Stimulated activated CD8-positive, alpha-beta memory T cell treated with anti-CD3 and anti-CD28 coated beads, Interleukin-4, amount 100 ng/mL, for 4 hours (primary cell): Measurements from ENCODE around the gene RNF115.
"Not testable (repeated sequence)": the region's sequence is repeated elsewhere in the genome, so short reads cannot be mapped to it uniquely, and the experiment has no call there.

Source experiments
- DNase-seq, 2 donors: peaks; one replicate each; pipeline ENCODE4 v3.0.0-alpha.2; 2020; ENCODE audit warnings: low read depth in 2 of 2, low spot score in 1 of 2

RNF115 gene

DNA sequence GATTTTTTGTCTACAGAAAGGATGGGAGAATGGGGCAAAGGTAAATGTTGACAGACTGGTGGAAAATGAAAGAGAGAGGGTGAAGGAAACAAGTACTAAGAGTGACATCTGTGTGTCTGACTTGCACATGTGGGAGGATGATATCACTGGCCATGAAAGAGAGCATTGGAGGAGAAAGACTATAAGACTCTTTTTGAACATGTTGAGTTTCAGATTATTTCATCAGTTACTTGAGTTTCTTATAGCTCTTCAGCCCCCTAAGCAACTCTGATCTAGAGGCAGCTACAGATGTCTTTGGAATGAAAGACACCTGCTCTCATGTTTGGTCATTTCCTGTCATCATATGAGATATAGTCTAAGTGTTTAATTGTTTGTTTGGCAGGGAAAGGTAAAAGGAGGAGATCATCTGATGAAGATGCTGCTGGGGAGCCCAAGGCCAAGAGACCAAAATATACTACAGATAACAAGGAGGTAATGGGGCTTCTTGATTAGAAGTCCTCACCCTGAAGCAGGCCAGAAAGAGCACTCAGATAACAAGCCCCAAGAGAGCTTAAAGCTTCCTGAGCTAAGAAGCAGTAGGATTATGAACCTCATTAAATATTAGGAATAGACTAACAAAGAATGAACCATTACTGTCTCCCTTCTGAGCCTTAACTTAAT, 4.6 kb upstream of the RNF115 start:
- DNase-seq = no peak

- no peak for DNase-seq
These were observed 4.1 kb upstream of the RNF115 start for GRCh38 chr1:145827966-145828365.

GRCh38 chr1:145826030-145826429, 2.1 kb upstream of the RNF115 start:
- DNase-seq = no peak

GRCh38 chr1:145824499-145824842, 576 bp upstream of the RNF115 start:
- no peak for DNase-seq

GRCh38 chr1:145822779-145823331, 1.0 kb downstream of the RNF115 start:
- not testable (repeated sequence) for DNase-seq

GRCh38 chr1:145818095-145818494, 5.8 kb downstream of the RNF115 start:
- not testable (repeated sequence) for DNase-seq

GRCh38 chr1:145812977-145813810, 10.7 kb downstream of the RNF115 start:
- not testable (repeated sequence) for DNase-seq

GRCh38 chr1:145806844-145807243, 17.1 kb downstream of the RNF115 start:
- DNase-seq = no peak

GRCh38 chr1:145806408-145806807, 17.5 kb downstream of the RNF115 start:
- no peak for DNase-seq

- no peak for DNase-seq
These were observed 18.8 kb downstream of the RNF115 start for GRCh38 chr1:145805057-145805456.

DNA sequence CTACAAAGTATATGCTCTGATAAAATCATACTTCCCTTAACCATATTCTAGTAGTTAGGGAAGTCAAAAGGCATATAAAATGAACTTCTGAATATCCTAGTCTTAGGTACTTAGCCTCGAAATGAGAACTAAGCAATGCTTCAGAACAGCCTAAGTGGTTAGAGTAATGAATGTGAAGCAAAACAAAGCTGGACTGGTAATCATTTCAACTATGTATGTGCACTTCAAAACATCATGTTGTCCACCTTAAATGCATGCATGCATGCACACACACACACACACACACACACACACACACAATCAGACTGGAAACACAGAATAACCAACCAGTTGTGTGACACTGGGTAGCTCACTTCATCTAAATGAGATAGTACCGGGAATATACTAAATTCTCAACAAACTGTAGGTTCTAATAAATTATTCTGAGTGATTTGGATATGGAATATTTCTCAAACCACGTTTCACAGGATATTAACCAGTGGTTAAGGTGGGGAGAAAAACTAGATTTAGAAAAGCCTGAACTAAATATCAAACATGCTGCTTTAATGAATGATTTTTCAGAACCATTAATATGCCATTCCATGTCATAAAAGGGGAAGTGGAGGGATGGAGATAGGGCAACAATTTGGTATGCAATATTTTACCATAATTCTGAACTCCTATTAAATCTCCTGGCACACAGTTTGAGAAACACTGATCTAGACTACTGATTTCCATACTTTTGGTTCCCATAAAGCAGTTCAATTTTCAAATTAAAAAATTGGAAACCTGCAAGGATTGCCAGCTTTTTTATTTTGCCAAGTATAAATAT, 19.5 kb downstream of the RNF115 start:
- no peak for DNase-seq

- DNase-seq = no peak
These were observed 24.1 kb downstream of the RNF115 start for GRCh38 chr1:145799806-145800205.

GRCh38 chr1:145796753-145797152, 27.1 kb downstream of the RNF115 start:
- DNase-seq = no peak

GRCh38 chr1:145795257-145795881, 28.5 kb downstream of the RNF115 start:
- DNase-seq = no peak

GRCh38 chr1:145792484-145792883, 31.4 kb downstream of the RNF115 start:
- no peak for DNase-seq

DNA sequence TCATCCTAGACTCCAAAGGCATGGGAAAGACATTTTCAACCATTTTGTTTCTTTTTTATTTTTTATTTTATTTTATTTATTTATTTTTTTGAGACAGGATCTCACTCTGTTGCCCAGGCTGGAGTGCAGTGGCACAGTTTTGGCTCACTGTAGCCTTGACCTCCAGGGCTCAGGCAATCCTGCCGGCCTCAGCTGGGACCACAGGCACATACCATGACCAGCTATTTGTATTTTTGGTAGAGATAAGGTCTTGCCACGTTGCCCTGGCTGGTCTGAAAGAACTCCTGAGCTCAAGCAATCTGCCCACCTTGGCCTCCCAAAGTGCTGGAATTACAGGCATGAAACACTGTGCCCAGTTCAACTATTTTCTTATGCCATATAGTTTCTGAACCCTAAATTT, 32.0 kb downstream of the RNF115 start:
- DNase-seq = not testable (repeated sequence)

GRCh38 chr1:145788580-145788979, 35.3 kb downstream of the RNF115 start:
- DNase-seq = no peak

- no peak for DNase-seq
These were observed 37.6 kb downstream of the RNF115 start for GRCh38 chr1:145786271-145786670.

GRCh38 chr1:145785547-145785946, 38.3 kb downstream of the RNF115 start:
- DNase-seq = no peak

- DNase-seq = no peak
These were observed 39.5 kb downstream of the RNF115 start for GRCh38 chr1:145784409-145784808.
